ENCODE data around the gene USF2. TPM values are rescaled to one million over a fixed set of nuclear protein-coding genes. Genes with fewer than 3 reads are reported as not detected.

The USF2 gene
- total and polyA plus RNA-seq, 2 of the 8 experiments (the other 6 are each of a cell fraction or from before 2014, with no cell fraction given): 74.1 to 109 TPM

DNA sequence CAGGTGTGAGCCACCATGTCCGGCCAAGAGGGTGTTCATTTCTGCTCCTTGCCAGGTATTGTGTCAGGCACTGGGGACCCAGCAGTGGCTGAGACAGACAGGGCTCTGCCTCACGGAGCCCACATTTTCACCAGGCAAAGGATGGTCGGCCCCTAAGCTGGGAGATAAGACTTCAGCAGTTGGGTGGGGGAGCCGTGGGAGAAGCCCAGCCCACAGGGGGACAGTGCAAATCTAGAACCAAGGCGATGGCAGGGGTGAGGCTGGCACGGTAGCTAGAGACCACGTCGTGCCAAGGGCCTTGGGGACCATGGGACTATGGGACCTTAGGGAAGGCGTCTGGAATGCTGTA lies 11.7 kb upstream of the USF2 start:
- POLR2A ChIA-PET (ENCODE audit: partially characterized antibody): interaction anchor here (0.7 to 9.8 kb wide), 6 partner anchors 8 to 147 kb away, joined by 3 to 146 read pairs (median 4); partner anchors contain the start of genes FXYD7, HAMP and USF2
- WGBS, 2 experiments (ENCODE audit: extremely low coverage in 1 of 2, insufficient coverage in 1 of 2, insufficient read length in 1 of 2, insufficient replicate concordance in 2 of 2, low coverage in 1 of 2, low lambda C conversion rate in 2 of 2, missing lambda C conversion rate in 1 of 2): 89% methylated on average over 9 of the region's 9 CpGs; no CpG with 5 or more reads in 1 of the 2 experiments
- H3K56ac ChIP-seq (replicated peaks; ENCODE audit: insufficient read length, low read depth, low read length): no peak overlapping the region

More for the DNA sequence above, 11.7 kb upstream of the USF2 start:
- DNase-seq (ENCODE audit: low read depth in 1 of 2, low spot score in 2 of 2) (no peak), FAIRE-seq (no peak)
- Histone ChIP-seq H2AK5ac (ENCODE audit: low read depth, low read length) (no peak overlapping the region), H2BK12ac (ENCODE audit: low read depth, low read length) (no peak overlapping the region), H3K79me1 (ENCODE audit: low read depth, low read length) (peaks cover 19% of the 10 kb centered on the region), H2AFZ (ENCODE audit: low read length) (no peak overlapping the region), H3K18ac (ENCODE audit: extremely low read depth, low read length) (no peak overlapping the region), H3K9me3 (ENCODE audit: insufficient read depth in 2 of 2, low read depth in 1 of 2, low read length in 1 of 2) (no peaks in the 10 kb centered on the region), H3K27ac (ENCODE audit: low read depth, low read length) (no peak overlapping the region), H3K36me3 (ENCODE audit: control insufficient read depth in 2 of 4, insufficient read depth in 4 of 4, low read length in 3 of 4) (peaks cover 30 to 46% (median 37%) of the 10 kb centered on the region in 4 experiments), H3K14ac (ENCODE audit: insufficient read length) (no peak overlapping the region), H2BK120ac (replicated peaks; ENCODE audit: low read depth, low read length) (no peak overlapping the region), H3K9ac (replicated peaks in 1 of 4; ENCODE audit: extremely low read depth in 1 of 4, low read depth in 3 of 4, low read length in 3 of 4) (no peak overlapping the region), H3K4me2 (ENCODE audit: insufficient read depth in 1 of 2, low read depth in 2 of 2, low read length in 2 of 2) (no peak overlapping the region), H4K5ac (ENCODE audit: insufficient read length, low read depth, low read length) (no peak overlapping the region), H4K20me1 (replicated peaks in 1 of 2; ENCODE audit: control insufficient read depth in 1 of 2, insufficient read depth in 2 of 2, low read length in 2 of 2) (peaks cover 26 to 39% of the 10 kb centered on the region in 2 experiments), H3K27me3 (replicated peaks in 1 of 4; ENCODE audit: control insufficient read depth in 3 of 4, extremely low read depth in 1 of 4, insufficient read depth in 3 of 4, low read length in 3 of 4) (no peaks in the 10 kb centered on the region), H4K8ac (ENCODE audit: extremely low read depth, insufficient read depth, low read length) (no peak overlapping the region), H3K79me2 (ENCODE audit: control insufficient read depth in 1 of 2, insufficient read depth in 2 of 2, low read length in 2 of 2) (peaks cover 0 to 36% of the 10 kb centered on the region in 2 experiments; a peak in 3 of 4 replicates), H2BK20ac (ENCODE audit: low read length) (no peak overlapping the region), H3K4me1 (replicated peaks in 1 of 4; ENCODE audit: control insufficient read depth in 3 of 4, insufficient read depth in 4 of 4, low read length in 3 of 4) (peaks cover 0 to 5% (median 2%) of the 10 kb centered on the region in 4 experiments; a peak in 2 of 7 replicates), H3K4ac (replicated peaks; ENCODE audit: insufficient read length, low read depth, low read length) (no peak overlapping the region), H3K23ac (ENCODE audit: insufficient read length) (no peak overlapping the region), H2BK5ac (ENCODE audit: low read depth, low read length) (no peak overlapping the region), H4K91ac (replicated peaks; ENCODE audit: insufficient read length, low read length) (no peak overlapping the region), H3K4me3 (ENCODE audit: extremely low read depth in 1 of 4, insufficient read depth in 2 of 4, low read depth in 3 of 4, low read length in 4 of 4) (no peak overlapping the region), H2BK15ac (ENCODE audit: low read length) (no peak overlapping the region), H3K23me2 (ENCODE audit: low read depth, low read length) (no peaks in the 10 kb centered on the region)
- TF ChIP-seq EP300 (IDR thresholded peaks at IDR 0.05; ENCODE audit: borderline replicate concordance in 1 of 2, low read depth in 2 of 2, low read length in 2 of 2): no peak
- no peak for TF ChIP-seq KDM5A (IDR thresholded peaks at IDR 0.05; ENCODE audit: low read length)
- TF ChIP-seq CREB1 (IDR thresholded peaks at IDR 0.05): no peak
- TF ChIP-seq SP1 (IDR thresholded peaks at IDR 0.05; ENCODE audit: low read depth, low read length): no peak
- TF ChIP-seq, protein P1, sequence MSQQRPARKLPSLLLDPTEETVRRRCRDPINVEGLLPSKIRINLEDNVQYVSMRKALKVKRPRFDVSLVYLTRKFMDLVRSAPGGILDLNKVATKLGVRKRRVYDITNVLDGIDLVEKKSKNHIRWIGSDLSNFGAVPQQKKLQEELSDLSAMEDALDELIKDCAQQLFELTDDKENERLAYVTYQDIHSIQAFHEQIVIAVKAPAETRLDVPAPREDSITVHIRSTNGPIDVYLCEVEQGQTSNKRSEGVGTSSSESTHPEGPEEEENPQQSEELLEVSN (IDR thresholded peaks at IDR 0.05): no peak
- no peak for TF ChIP-seq CTBP2 (IDR thresholded peaks at IDR 0.05; ENCODE audit: borderline replicate concordance, insufficient read depth, insufficient read length, low read length)
- CTCF ChIA-PET (ENCODE audit: partially characterized antibody): interaction anchor here (0.6 to 1.3 kb wide), 5 partner anchors 7 to 167 kb away, joined by 3 to 4 read pairs (median 3); no protein-coding TSS in a partner anchor

All from H1 (cell line).